Activated naive CD8-positive, alpha-beta T cell treated with anti-CD3 and anti-CD28 coated beads for 36 hours (primary cell): ENCODE results near the gene OR4D2. TPM values are rescaled to one million over a fixed set of nuclear protein-coding genes. Genes with fewer than 3 reads are reported as not detected.

Experiments
- DNase-seq: peaks from one replicate; pipeline ENCODE4 v3.0.0; 2021
- H3K27ac Mint-ChIP-seq: one replicate; pipeline ENCODE4 v1.8.0; 2022; ENCODE audit warnings: mild to moderate bottlenecking, moderate library complexity, mixed read lengths
- H3K27me3 Mint-ChIP-seq: one replicate; pipeline ENCODE4 v1.8.0; 2022; ENCODE audit warnings: mild to moderate bottlenecking, mixed read lengths
- H3K36me3 Mint-ChIP-seq: one replicate; pipeline ENCODE4 v1.8.0; 2021; ENCODE audit warnings: mild to moderate bottlenecking, mixed read lengths
- H3K4me1 Mint-ChIP-seq: one replicate; pipeline ENCODE4 v1.8.0; 2021; ENCODE audit warnings: mixed read lengths
- H3K4me3 Mint-ChIP-seq: one replicate; pipeline ENCODE4 v1.8.0; 2022; ENCODE audit warnings: mild to moderate bottlenecking, moderate library complexity, mixed read lengths
- H3K9me3 Mint-ChIP-seq: one replicate; pipeline ENCODE4 v1.8.0; 2022; ENCODE audit warnings: mixed read lengths
- total RNA-seq, 2 experiments: library from RNA; stranded (reverse); gene quantifications; one replicate each; pipeline ENCODE4 v1.2.3, GENCODE V29; 2021

OR4D2 gene
- total RNA-seq, 2 experiments from 2014 or later = not detected

DNA sequence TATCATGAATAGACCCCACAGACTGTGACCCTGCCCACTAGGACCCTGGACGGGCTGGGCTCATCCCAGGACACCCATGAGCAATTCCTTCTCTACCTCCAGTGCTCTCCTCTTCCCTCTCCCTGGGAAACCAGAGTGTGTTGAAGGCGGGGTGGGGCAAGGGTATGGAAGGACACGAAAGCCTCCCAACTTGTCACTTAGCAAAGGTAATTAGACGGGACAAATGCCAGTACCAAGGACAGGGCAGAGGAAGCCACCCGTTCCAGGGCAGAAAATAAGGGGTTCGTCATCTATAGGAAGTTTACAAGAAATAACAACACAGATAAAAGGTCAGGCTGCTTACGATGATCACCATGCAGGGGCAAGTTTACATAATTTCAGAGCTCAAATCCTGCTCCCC, 20.9 kb downstream of the OR4D2 start:
- no peak overlapping the region for H3K27ac Mint-ChIP-seq
- DNase-seq = no peak
- no peaks in the 10 kb centered on the region for H3K9me3 Mint-ChIP-seq
- no peaks in the 10 kb centered on the region for H3K36me3 Mint-ChIP-seq
- H3K4me3 Mint-ChIP-seq = no peak overlapping the region
- H3K4me1 Mint-ChIP-seq = no peaks in the 10 kb centered on the region
- H3K27me3 Mint-ChIP-seq = peaks cover 18% of the 10 kb centered on the region

DNA sequence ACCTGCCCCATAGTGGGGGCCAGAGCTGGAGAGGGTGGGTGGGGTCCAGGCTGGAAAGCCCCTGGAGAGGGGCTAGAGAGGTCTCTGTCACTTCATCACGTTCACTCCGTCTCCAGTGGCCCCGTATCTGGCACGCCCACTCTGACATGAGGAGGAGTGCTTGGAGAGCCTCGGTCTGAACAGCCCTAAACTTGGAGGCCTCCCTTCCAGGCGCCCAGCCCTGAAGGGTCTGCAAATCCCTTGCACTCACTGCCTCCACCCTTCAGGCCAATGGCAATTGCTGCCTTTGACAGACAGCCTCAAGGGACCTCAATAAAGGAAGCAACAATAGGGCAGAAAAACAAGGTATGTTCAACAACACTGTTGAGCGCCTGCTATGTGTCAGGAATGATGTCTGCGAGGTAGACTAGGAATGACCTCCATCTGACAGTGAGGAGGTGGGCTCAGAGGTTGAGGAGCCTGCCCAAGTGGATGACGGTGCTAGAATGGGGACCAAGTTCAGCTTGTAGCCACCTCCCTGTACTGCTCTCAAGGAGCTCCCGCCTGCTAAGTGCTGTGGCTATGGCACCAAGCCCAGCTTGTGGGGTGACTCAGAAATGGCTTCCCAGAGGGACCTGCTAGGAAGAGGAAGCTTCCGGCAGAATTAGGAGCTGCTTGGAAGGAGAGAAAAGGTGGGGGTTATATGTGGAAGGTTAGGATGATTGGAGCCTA, 22.8 kb downstream of the OR4D2 start:
- peaks cover 18% of the 10 kb centered on the region for H3K27me3 Mint-ChIP-seq
- no peak overlapping the region for H3K27ac Mint-ChIP-seq
- DNase-seq = no peak
- no peaks in the 10 kb centered on the region for H3K36me3 Mint-ChIP-seq
- H3K9me3 Mint-ChIP-seq = no peaks in the 10 kb centered on the region
- no peaks in the 10 kb centered on the region for H3K4me1 Mint-ChIP-seq
- H3K4me3 Mint-ChIP-seq = no peak overlapping the region

DNA sequence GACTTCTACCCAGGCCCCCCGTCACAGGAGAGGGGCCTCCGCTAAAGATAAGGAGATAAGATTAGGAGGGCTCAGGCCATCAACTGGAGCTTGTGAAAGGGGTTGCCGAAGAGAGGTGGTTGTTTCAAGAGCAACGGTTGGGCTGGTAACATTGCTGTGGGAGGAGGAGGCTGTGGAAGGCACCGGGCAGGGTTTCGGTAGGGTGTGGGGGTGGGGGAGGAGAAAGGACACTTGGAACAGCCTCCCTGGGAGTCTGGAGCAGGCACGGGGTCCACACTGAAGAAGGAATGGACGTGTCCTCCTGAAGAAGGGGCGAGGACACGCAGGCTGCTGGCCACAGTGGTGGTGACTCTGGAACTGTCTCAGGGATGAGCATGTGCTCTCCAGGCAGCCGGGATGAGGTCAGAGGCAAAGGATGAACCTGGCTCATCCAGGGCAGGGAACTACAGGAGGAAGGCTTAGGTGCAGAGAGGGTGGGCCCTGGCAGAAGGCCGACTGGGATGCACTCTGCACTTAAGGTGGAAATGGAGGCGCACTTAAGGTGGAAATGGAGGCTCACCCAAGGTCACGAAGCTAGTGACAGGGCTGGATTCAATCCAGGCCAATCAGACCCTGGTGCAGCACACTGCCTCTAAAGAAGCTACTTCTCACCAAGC, 24.6 kb downstream of the OR4D2 start:
- peaks cover 20% of the 10 kb centered on the region for H3K27me3 Mint-ChIP-seq
- no peak overlapping the region for H3K4me3 Mint-ChIP-seq
- no peaks in the 10 kb centered on the region for H3K36me3 Mint-ChIP-seq
- H3K9me3 Mint-ChIP-seq = no peaks in the 10 kb centered on the region
- DNase-seq = no peak
- no peak overlapping the region for H3K27ac Mint-ChIP-seq
- no peaks in the 10 kb centered on the region for H3K4me1 Mint-ChIP-seq

DNA sequence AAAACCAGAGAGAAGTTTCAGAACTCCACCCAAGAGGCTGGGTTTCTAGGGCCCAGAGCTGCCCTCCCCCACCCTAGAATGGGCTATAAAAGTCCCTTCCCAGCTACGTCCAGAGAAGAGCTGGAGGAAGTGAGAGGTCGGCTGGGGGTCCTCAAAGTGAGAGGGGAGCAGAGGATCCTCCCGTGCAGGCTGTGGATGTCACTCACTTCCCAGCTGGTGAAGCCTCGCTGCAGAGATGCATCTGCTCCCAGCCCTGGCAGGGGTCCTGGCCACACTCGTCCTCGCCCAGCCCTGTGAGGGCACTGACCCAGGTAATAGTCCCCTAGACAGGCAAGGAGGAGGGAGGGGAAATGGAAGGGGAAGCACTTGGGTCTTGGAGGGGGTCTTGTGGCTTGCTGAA, 25.8 kb downstream of the OR4D2 start, which contains the start of gene EPX:
TSS of gene EPX (plus strand) at position 115 of the 400 bp plus-strand sequence. CDS start at position 236, 121 bp downstream.
- no peaks in the 10 kb centered on the region for H3K36me3 Mint-ChIP-seq
- no peak within 1 kb of the TSS for H3K27ac Mint-ChIP-seq
- H3K4me1 Mint-ChIP-seq = no peaks in the 10 kb centered on the region
- no peak within 1 kb of the TSS for H3K4me3 Mint-ChIP-seq
- H3K27me3 Mint-ChIP-seq = peaks cover 27% of the 10 kb centered on the region
- no peak for DNase-seq
- no peaks in the 10 kb centered on the region for H3K9me3 Mint-ChIP-seq

GRCh38 chr17:58193641-58194255, 27.0 kb downstream of the OR4D2 start:
- peaks cover 29% of the 10 kb centered on the region for H3K27me3 Mint-ChIP-seq
- H3K27ac Mint-ChIP-seq = no peak overlapping the region
- no peak for DNase-seq
- H3K9me3 Mint-ChIP-seq = no peaks in the 10 kb centered on the region
- no peak overlapping the region for H3K4me3 Mint-ChIP-seq
- no peaks in the 10 kb centered on the region for H3K36me3 Mint-ChIP-seq
- H3K4me1 Mint-ChIP-seq = no peaks in the 10 kb centered on the region

GRCh38 chr17:58195518-58196123, 28.8 kb downstream of the OR4D2 start:
- no peaks in the 10 kb centered on the region for H3K9me3 Mint-ChIP-seq
- peaks cover 3% of the 10 kb centered on the region for H3K4me1 Mint-ChIP-seq
- no peak for DNase-seq
- H3K4me3 Mint-ChIP-seq = no peak overlapping the region
- H3K36me3 Mint-ChIP-seq = no peaks in the 10 kb centered on the region
- peaks cover 22% of the 10 kb centered on the region for H3K27me3 Mint-ChIP-seq
- H3K27ac Mint-ChIP-seq = no peak overlapping the region

- no peak for DNase-seq
- no peaks in the 10 kb centered on the region for H3K36me3 Mint-ChIP-seq
- no peak overlapping the region for H3K27ac Mint-ChIP-seq
- no peaks in the 10 kb centered on the region for H3K9me3 Mint-ChIP-seq
- no peak overlapping the region for H3K4me3 Mint-ChIP-seq
- H3K27me3 Mint-ChIP-seq = peaks cover 16% of the 10 kb centered on the region
- H3K4me1 Mint-ChIP-seq = peaks cover 3% of the 10 kb centered on the region
Measured at GRCh38 chr17:58196610-58197009, 29.8 kb downstream of the OR4D2 start.

- peak; percentile 60 for DNase-seq
- peaks cover 16% of the 10 kb centered on the region for H3K27me3 Mint-ChIP-seq
Measured at GRCh38 chr17:58200024-58200633, 33.3 kb downstream of the OR4D2 start.

GRCh38 chr17:58202859-58203258, 36.1 kb downstream of the OR4D2 start:
- H3K4me3 Mint-ChIP-seq = no peak overlapping the region
- no peak overlapping the region for H3K27ac Mint-ChIP-seq
- no peaks in the 10 kb centered on the region for H3K36me3 Mint-ChIP-seq
- DNase-seq = no peak
- peaks cover 3% of the 10 kb centered on the region for H3K4me1 Mint-ChIP-seq
- peaks cover 7% of the 10 kb centered on the region for H3K27me3 Mint-ChIP-seq
- H3K9me3 Mint-ChIP-seq = no peaks in the 10 kb centered on the region

More at GRCh38 chr17:58200024-58200633, 33.3 kb downstream of the OR4D2 start:
- H3K9me3 Mint-ChIP-seq = no peaks in the 10 kb centered on the region
- H3K27ac Mint-ChIP-seq = no peak overlapping the region
- H3K4me3 Mint-ChIP-seq = no peak overlapping the region
- H3K36me3 Mint-ChIP-seq = no peaks in the 10 kb centered on the region
- peaks cover 3% of the 10 kb centered on the region for H3K4me1 Mint-ChIP-seq

- H3K9me3 Mint-ChIP-seq = no peaks in the 10 kb centered on the region
- H3K36me3 Mint-ChIP-seq = peaks cover 2% of the 10 kb centered on the region
- peaks cover 3% of the 10 kb centered on the region for H3K4me1 Mint-ChIP-seq
- no peak overlapping the region for H3K27ac Mint-ChIP-seq
- no peak overlapping the region for H3K4me3 Mint-ChIP-seq
- H3K27me3 Mint-ChIP-seq = no peaks in the 10 kb centered on the region
- no peak for DNase-seq
Measured at GRCh38 chr17:58204796-58205195, 38.0 kb downstream of the OR4D2 start.

DNA sequence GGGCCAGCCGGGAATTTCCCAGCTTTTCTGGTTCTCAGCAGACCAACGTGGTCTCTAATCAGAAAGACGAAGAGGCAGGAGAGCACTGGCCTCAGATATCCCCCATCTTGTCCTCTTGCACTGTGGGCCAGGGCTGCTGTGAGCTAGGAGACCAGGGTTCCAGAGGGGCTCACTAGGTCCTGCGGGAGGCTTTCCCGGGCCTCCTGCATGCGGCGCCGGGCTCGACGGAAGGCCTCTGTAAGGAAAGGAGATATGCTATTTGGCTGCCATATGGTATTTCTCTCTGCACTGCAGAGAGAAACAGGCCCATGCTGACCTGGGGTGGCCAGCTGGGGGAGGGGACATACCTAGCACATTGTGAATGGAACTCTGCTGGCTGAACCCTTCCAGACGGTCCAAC, 39.2 kb downstream of the OR4D2 start:
- Mint-ChIP-seq H3K4me1 (no peaks in the 10 kb centered on the region), H3K27ac (no peak overlapping the region), H3K4me3 (no peak overlapping the region), H3K27me3 (no peaks in the 10 kb centered on the region), H3K36me3 (peaks cover 3% of the 10 kb centered on the region), H3K9me3 (no peaks in the 10 kb centered on the region)
- DNase-seq = no peak

DNA sequence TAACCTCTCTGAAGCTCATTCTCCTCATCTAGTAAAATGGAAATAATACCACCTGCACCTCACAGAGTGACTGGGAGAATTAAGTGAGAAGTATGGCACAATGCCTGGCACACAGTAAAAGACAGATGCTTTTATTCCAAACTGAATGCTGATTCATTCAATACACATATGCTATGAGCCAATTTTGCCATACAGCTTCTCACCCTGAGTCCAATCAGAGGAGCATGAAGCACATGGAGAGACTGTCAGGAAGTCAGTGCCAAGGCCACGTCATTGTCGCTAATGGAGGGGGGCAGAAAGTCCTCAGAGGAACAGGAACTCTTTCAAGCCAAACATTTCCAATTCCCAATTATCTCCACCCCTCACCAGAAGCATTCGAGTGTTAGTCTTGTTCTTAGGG, 40.7 kb downstream of the OR4D2 start:
- no peak for DNase-seq
- Mint-ChIP-seq H3K27me3 (no peaks in the 10 kb centered on the region), H3K36me3 (peaks cover 7% of the 10 kb centered on the region), H3K4me3 (no peak overlapping the region), H3K9me3 (no peaks in the 10 kb centered on the region), H3K27ac (no peak overlapping the region), H3K4me1 (no peaks in the 10 kb centered on the region)

DNA sequence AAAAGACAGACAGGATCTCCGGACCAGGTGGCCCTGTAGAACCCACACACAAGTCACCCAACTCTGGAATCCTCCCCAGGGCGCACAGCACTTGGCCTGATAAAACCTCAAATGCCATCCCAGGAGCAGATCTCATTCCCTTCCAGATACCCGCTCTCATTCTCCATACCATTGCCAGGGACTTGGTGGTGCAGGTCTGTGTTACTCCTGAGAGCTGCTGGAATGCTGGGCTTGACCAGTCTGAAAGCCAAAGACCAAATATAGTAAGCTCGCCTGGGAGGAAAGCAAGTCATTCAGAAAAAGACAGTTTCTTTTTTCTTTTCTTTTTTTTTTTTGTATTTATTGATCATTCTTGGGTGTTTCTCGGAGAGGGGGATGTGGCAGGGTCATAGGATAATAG, 41.6 kb downstream of the OR4D2 start:
- no peaks in the 10 kb centered on the region for H3K9me3 Mint-ChIP-seq
- no peaks in the 10 kb centered on the region for H3K4me1 Mint-ChIP-seq
- peaks cover 7% of the 10 kb centered on the region for H3K36me3 Mint-ChIP-seq
- no peak overlapping the region for H3K27ac Mint-ChIP-seq
- H3K4me3 Mint-ChIP-seq = no peak overlapping the region
- H3K27me3 Mint-ChIP-seq = no peaks in the 10 kb centered on the region
- no peak for DNase-seq

GRCh38 chr17:58210922-58211321, 44.1 kb downstream of the OR4D2 start:
- DNase-seq = no peak
- Mint-ChIP-seq H3K36me3 (peaks cover 11% of the 10 kb centered on the region), H3K27ac (no peak overlapping the region), H3K4me3 (no peak overlapping the region), H3K9me3 (no peaks in the 10 kb centered on the region), H3K4me1 (no peaks in the 10 kb centered on the region), H3K27me3 (no peaks in the 10 kb centered on the region)

DNA sequence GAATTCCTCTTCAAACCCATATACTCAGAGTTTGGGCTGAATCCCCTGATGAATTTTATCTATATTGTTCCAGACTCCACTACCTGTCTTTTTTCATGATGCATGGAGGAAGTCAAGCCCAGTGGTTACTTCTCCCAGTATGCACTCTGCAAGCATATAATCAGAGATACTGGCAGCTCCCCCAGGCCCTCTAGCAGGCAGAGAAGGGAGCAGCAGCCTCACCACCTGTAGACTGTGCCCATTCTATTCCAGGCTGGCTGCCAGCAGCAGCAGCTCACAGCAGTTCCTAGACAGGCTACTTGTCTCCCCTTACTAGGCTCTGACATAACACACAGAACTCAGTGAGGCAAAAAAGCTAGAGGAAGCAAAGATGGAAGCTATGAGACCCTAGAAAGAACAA, 48.9 kb downstream of the OR4D2 start:
- Mint-ChIP-seq H3K9me3 (no peaks in the 10 kb centered on the region), H3K27ac (no peak overlapping the region), H3K4me3 (no peak overlapping the region), H3K27me3 (no peaks in the 10 kb centered on the region), H3K4me1 (peaks cover 16% of the 10 kb centered on the region), H3K36me3 (peaks cover 7% of the 10 kb centered on the region)
- DNase-seq = no peak
